B cell (primary cell): ENCODE results near the gene LRCH1. TPM values are rescaled to one million over a fixed set of nuclear protein-coding genes. Genes with fewer than 3 reads are reported as not detected.

ENCODE experiments used
- ATAC-seq: fragments of 200-7000 bp; cut with Tn5 transposase; one replicate; pipeline ENCODE4 v1.10.0; 2021; ENCODE audit warnings: low read depth, mild to moderate bottlenecking, moderate number of reproducible peaks, moderate library complexity
- CTCF ChIA-PET: fragments of 350-600 bp; sonication (Branson Sonifier 250); formaldehyde crosslinking; loops from one replicate; lab custom pipeline; 2021; ENCODE audit warnings: antibody characterized with exemption, inconsistent platforms; lab: Charles Lee
- POLR2A ChIA-PET: fragments of 350-600 bp; sonication (Branson Sonifier 250); formaldehyde crosslinking; loops from one replicate; lab custom pipeline; 2021; ENCODE audit warnings: antibody characterized with exemption; lab: Charles Lee
- DNase-seq: peaks from one replicate; pipeline ENCODE4 v3.0.0; 2013
- H2AFZ ChIP-seq: 2 replicates; pipeline ENCODE4 v1.6.1; 2012; ENCODE audit warnings: mild to moderate bottlenecking, low read depth, low read length; ENCODE audit not compliant: insufficient read depth, poor library complexity, severe bottlenecking
- H3K27ac ChIP-seq, 2 donors: 1 replicate in 1 of 2; 2 replicates in 1 of 2; pipeline ENCODE4 v1.5.1; 2012 to 2013; ENCODE audit warnings: low read length in 2 of 2, mild to moderate bottlenecking in 2 of 2, moderate library complexity in 1 of 2
- H3K27me3 ChIP-seq, 4 experiments: fragments of 200-600 bp in 1 of 4; sonication (generic) in 1 of 4; replicated peaks in 1 of 4; 1 replicate in 2 of 4; 2 replicates in 2 of 4; pipeline versions ENCODE4 v1.6.1 to v1.7.0; 2013 to 2016; ENCODE audit warnings: low read length in 3 of 4, mild to moderate bottlenecking in 2 of 4, mixed read lengths in 1 of 4, moderate library complexity in 1 of 4; ENCODE audit not compliant: insufficient read depth in 4 of 4, control insufficient read depth in 3 of 4; ENCODE audit errors: control extremely low read depth in 1 of 4
- H3K36me3 ChIP-seq, 2 experiments: replicated peaks in 1 of 2; 1 replicate in 1 of 2; 2 replicates in 1 of 2; pipeline versions ENCODE4 v1.6.1 to v1.7.1; 2013; ENCODE audit warnings: low read length in 1 of 2; ENCODE audit not compliant: insufficient read depth in 2 of 2, control insufficient read depth in 1 of 2; ENCODE audit errors: control extremely low read depth in 1 of 2, extremely low read depth in 1 of 2
- H3K4me1 ChIP-seq, 2 donors: fragments of 200-600 bp in 1 of 2; sonication (generic) in 1 of 2; 1 replicate in 1 of 2; 2 replicates in 1 of 2; pipeline versions ENCODE4 v1.5.1 to v1.6.1; 2013 to 2017; ENCODE audit warnings: low read length in 2 of 2; ENCODE audit not compliant: control insufficient read depth in 2 of 2, insufficient read depth in 2 of 2
- H3K4me2 ChIP-seq: replicated peaks from 2 replicates; pipeline ENCODE3; 2012; ENCODE audit warnings: mild to moderate bottlenecking, low read depth, low read length; ENCODE audit not compliant: poor library complexity, severe bottlenecking
- H3K4me3 ChIP-seq, 5 experiments: fragments of 200-600 bp in 1 of 5; sonication (generic) in 1 of 5; 1 replicate in 3 of 5; 2 replicates in 2 of 5; pipeline versions ENCODE4 v1.5.1 to v1.7.0; 2011 to 2016; ENCODE audit warnings: low read length in 4 of 5, mild to moderate bottlenecking in 4 of 5, low read depth in 2 of 5, control low read depth in 1 of 5, moderate library complexity in 1 of 5; ENCODE audit not compliant: insufficient read depth in 1 of 5; ENCODE audit errors: control extremely low read depth in 1 of 5, extremely low read depth in 1 of 5
- H3K79me2 ChIP-seq: fragments of 200-600 bp; sonication (generic); one replicate; pipeline ENCODE4 v1.6.0; 2016; ENCODE audit warnings: low read length; ENCODE audit not compliant: control insufficient read depth, insufficient read depth
- H3K9ac ChIP-seq: fragments of 200-600 bp; sonication (generic); 2 replicates; pipeline ENCODE4 v1.6.1; 2017; ENCODE audit warnings: mild to moderate bottlenecking, low read length, moderate library complexity
- H3K9me3 ChIP-seq, 3 donors: one replicate each; pipeline versions ENCODE4 v1.6.1 to v1.7.1; 2013; ENCODE audit warnings: low read length in 2 of 3; ENCODE audit not compliant: control insufficient read depth in 2 of 3, insufficient read depth in 1 of 3; ENCODE audit errors: control extremely low read depth in 1 of 3
- H4K20me1 ChIP-seq: 2 replicates; pipeline ENCODE4 v1.6.0; 2012; ENCODE audit warnings: mild to moderate bottlenecking, low read length; ENCODE audit not compliant: insufficient read depth, control insufficient read depth, poor library complexity, severe bottlenecking
- H3K27ac Mint-ChIP-seq: one replicate; pipeline ENCODE4 v1.8.0; 2021; ENCODE audit warnings: mixed read lengths
- H3K27me3 Mint-ChIP-seq: one replicate; pipeline ENCODE4 v1.8.0; 2021; ENCODE audit warnings: mixed read lengths
- H3K4me1 Mint-ChIP-seq: one replicate; pipeline ENCODE4 v1.8.0; 2021; ENCODE audit warnings: mixed read lengths
- H3K4me3 Mint-ChIP-seq: one replicate; pipeline ENCODE4 v1.8.0; 2021; ENCODE audit warnings: mixed read lengths
- H3K9me3 Mint-ChIP-seq: one replicate; pipeline ENCODE4 v1.8.0; 2022; ENCODE audit warnings: mixed read lengths; ENCODE audit not compliant: insufficient read depth
- EZH2 ChIP-seq: IDR thresholded peaks from 2 replicates; pipeline ENCODE4 v1.6.1; 2012; ENCODE audit warnings: borderline replicate concordance, low read depth, mild to moderate bottlenecking, moderate library complexity, low read length; ENCODE audit not compliant: insufficient read depth, poor library complexity, severe bottlenecking
- WGBS: methylation state at CpG from one replicate; pipeline ENCODE4 v1.1.5; 2013; ENCODE audit warnings: missing lambda C conversion rate; ENCODE audit not compliant: insufficient coverage; 5-methylcytosine and 5-hydroxymethylcytosine counted together
- intact Hi-C: fragments of 100-400 bp; cut with micrococcal nuclease; formaldehyde crosslinking; loops from one replicate; pipeline ENCODE4 v1.10.0; 2022
- polyA plus RNA-seq: library from polyadenylated mRNA; depleted of rRNA; stranded (reverse); fragments of >200 nt; gene quantifications from 2 replicates; pipeline ENCODE4 v1.2.3, GENCODE V29; 2012
- total RNA-seq, 2 donors: library from RNA; stranded (reverse); fragments of 120-200 nt in 1 of 2; gene quantifications; 1 replicate in 1 of 2; 2 replicates in 1 of 2; pipeline versions ENCODE4 v1.2.3 to v1.2.4, GENCODE V29; 2013 to 2022
- TF ChIP-seq, protein P1 (sequence below): fragments of 200-600 bp; IDR thresholded peaks from one replicate; pipeline ENCODE4 v1.8.0; 2022; ENCODE audit warnings: antibody characterized with exemption, mild to moderate bottlenecking

LRCH1 gene
- total and polyA plus RNA-seq, 2 donors (not counting 1 experiment from before 2014, with no cell fraction given) = 13.0 to 50.3 TPM

GRCh38 chr13:46672338-46673090 is 119.5 kb downstream of the LRCH1 start:
- Histone ChIP-seq H3K4me2 (no peak overlapping the region), H4K20me1 (no peaks in the 10 kb centered on the region), H3K4me3 (no peak overlapping the region), H3K79me2 (peaks cover 91% of the 10 kb centered on the region), H3K4me1 (peaks cover 11 to 22% of the 10 kb centered on the region in 2 donors), H2AFZ (no peak overlapping the region), H3K27me3 (no peaks in the 10 kb centered on the region), H3K9me3 (no peaks in the 10 kb centered on the region), H3K9ac (no peak overlapping the region), H3K36me3 (peaks cover 0 to 25% of the 10 kb centered on the region in 2 experiments), H3K27ac (no peak overlapping the region)
- TF ChIP-seq, protein P1, sequence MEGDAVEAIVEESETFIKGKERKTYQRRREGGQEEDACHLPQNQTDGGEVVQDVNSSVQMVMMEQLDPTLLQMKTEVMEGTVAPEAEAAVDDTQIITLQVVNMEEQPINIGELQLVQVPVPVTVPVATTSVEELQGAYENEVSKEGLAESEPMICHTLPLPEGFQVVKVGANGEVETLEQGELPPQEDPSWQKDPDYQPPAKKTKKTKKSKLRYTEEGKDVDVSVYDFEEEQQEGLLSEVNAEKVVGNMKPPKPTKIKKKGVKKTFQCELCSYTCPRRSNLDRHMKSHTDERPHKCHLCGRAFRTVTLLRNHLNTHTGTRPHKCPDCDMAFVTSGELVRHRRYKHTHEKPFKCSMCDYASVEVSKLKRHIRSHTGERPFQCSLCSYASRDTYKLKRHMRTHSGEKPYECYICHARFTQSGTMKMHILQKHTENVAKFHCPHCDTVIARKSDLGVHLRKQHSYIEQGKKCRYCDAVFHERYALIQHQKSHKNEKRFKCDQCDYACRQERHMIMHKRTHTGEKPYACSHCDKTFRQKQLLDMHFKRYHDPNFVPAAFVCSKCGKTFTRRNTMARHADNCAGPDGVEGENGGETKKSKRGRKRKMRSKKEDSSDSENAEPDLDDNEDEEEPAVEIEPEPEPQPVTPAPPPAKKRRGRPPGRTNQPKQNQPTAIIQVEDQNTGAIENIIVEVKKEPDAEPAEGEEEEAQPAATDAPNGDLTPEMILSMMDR = no peak
- no peak for TF ChIP-seq EZH2
- Mint-ChIP-seq H3K27me3 (no peaks in the 10 kb centered on the region), H3K9me3 (no peaks in the 10 kb centered on the region), H3K4me1 (peaks cover 53% of the 10 kb centered on the region), H3K4me3 (no peak overlapping the region), H3K27ac (no peak overlapping the region)
- intact Hi-C loops = no loop called here
- ATAC-seq (no peak), DNase-seq (no peak)
- ChIA-PET POLR2A (no interaction called here), CTCF (interaction anchor here (1.1 kb wide), 1 partner anchor 121 kb away, joined by 6 read pairs; no protein-coding TSS in a partner anchor)
- 96% methylated on average over 8 of the region's 15 CpGs for WGBS

GRCh38 chr13:46675016-46675415 is 122.0 kb downstream of the LRCH1 start:
- no peak overlapping the region for H3K27ac Mint-ChIP-seq
- Histone ChIP-seq H3K27ac (no peak overlapping the region), H3K9ac (no peak overlapping the region), H3K36me3 (peaks cover 0 to 22% of the 10 kb centered on the region in 2 experiments), H3K9me3 (no peaks in the 10 kb centered on the region), H3K27me3 (no peaks in the 10 kb centered on the region), H3K79me2 (peaks cover 93% of the 10 kb centered on the region), H3K4me3 (no peak overlapping the region), H2AFZ (no peak overlapping the region), H3K4me2 (no peak overlapping the region), H3K4me1 (peaks cover 18 to 21% of the 10 kb centered on the region in 2 donors), H4K20me1 (peaks cover 2% of the 10 kb centered on the region)
- TF ChIP-seq, protein P1 = no peak
- no peak for TF ChIP-seq EZH2
- ChIA-PET CTCF (interaction anchor here (1.0 kb wide), 1 partner anchor 123 kb away, joined by 5 read pairs; no protein-coding TSS in a partner anchor), POLR2A (interaction anchor here (1.2 kb wide), 1 partner anchor 97 kb away, joined by 3 read pairs; no protein-coding TSS in a partner anchor)
- ATAC-seq (no peak), DNase-seq (no peak)
- no peaks in the 10 kb centered on the region for H3K27me3 Mint-ChIP-seq
- H3K4me3 Mint-ChIP-seq = no peak overlapping the region
- intact Hi-C loops = no loop called here
- peaks cover 33% of the 10 kb centered on the region for H3K4me1 Mint-ChIP-seq
- no peaks in the 10 kb centered on the region for H3K9me3 Mint-ChIP-seq
